GM12878 (cell line): ENCODE results near the gene SDR9C7.

Experiments
- NRF1 ChIP-seq: conservative IDR thresholded peaks from 2 replicates; pipeline ENCODE4 v1.6.1; 2011; ENCODE audit warnings: mild to moderate bottlenecking, low read depth, low read length, improper control_type of control experiment
- SRF ChIP-seq, 2 experiments: IDR thresholded peaks; 2 replicates each; pipeline ENCODE4 v1.6.1; 2011; ENCODE audit warnings: low read depth in 2 of 2, low read length in 2 of 2, mild to moderate bottlenecking in 1 of 2, moderate library complexity in 1 of 2
- TF ChIP-seq, protein P1 (sequence below): fragments of 150-350 bp; IDR thresholded peaks from 2 replicates; pipeline ENCODE4 v1.6.1; 2016; ENCODE audit warnings: low read depth, low read length
- TF ChIP-seq, protein P2 (sequence below), 3 experiments: IDR thresholded peaks in 2 of 3; conservative IDR thresholded peaks in 1 of 3; 2 replicates each; pipeline ENCODE4 v1.5.1; 2011; ENCODE audit warnings: low read depth in 3 of 3, low read length in 3 of 3, mild to moderate bottlenecking in 3 of 3, control low read depth in 2 of 3, moderate library complexity in 2 of 3, inconsistent platforms in 1 of 3, mixed read lengths in 1 of 3; ENCODE audit not compliant: control insufficient read depth in 2 of 3, insufficient read depth in 1 of 3; ENCODE audit errors: extremely low read depth in 1 of 3

DNA sequence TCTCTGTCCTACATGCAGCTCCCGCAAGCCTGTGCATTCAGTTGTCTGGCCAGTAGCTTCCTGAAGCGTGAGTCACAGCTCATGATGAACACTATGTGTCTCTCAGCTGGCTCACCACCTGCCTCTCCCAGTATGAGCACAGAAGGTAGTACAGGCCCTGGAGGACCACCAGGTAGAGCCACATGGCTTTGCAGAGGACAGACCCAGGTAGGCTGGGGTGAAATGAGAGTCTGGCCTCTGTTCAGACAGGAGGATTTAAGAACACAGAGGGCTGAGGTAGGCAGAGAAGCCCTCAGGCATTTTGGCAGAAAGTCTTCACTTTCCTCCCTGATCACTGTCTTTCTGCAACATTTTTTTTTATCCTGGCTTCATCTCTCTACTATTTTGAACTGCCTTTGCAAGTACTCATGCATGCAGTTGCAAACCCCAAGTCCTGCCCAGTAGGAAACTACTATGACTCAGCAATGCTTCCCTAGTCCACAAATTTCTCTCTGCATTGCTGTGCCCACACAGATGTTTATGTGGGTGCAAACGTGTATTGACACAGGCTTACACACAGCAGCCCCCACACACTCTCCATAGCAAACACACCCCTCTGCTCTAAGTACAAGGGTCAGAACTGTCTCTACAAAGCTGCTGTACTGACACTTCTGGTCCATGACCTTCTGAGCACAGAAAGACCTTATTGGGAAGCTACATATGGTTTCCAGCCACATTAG, 7.2 kb upstream of the SDR9C7 start:
- TF ChIP-seq, protein P1, sequence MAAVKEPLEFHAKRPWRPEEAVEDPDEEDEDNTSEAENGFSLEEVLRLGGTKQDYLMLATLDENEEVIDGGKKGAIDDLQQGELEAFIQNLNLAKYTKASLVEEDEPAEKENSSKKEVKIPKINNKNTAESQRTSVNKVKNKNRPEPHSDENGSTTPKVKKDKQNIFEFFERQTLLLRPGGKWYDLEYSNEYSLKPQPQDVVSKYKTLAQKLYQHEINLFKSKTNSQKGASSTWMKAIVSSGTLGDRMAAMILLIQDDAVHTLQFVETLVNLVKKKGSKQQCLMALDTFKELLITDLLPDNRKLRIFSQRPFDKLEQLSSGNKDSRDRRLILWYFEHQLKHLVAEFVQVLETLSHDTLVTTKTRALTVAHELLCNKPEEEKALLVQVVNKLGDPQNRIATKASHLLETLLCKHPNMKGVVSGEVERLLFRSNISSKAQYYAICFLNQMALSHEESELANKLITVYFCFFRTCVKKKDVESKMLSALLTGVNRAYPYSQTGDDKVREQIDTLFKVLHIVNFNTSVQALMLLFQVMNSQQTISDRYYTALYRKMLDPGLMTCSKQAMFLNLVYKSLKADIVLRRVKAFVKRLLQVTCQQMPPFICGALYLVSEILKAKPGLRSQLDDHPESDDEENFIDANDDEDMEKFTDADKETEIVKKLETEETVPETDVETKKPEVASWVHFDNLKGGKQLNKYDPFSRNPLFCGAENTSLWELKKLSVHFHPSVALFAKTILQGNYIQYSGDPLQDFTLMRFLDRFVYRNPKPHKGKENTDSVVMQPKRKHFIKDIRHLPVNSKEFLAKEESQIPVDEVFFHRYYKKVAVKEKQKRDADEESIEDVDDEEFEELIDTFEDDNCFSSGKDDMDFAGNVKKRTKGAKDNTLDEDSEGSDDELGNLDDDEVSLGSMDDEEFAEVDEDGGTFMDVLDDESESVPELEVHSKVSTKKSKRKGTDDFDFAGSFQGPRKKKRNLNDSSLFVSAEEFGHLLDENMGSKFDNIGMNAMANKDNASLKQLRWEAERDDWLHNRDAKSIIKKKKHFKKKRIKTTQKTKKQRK, result no peak
- TF ChIP-seq NRF1, result no peak
- TF ChIP-seq, protein P2, sequence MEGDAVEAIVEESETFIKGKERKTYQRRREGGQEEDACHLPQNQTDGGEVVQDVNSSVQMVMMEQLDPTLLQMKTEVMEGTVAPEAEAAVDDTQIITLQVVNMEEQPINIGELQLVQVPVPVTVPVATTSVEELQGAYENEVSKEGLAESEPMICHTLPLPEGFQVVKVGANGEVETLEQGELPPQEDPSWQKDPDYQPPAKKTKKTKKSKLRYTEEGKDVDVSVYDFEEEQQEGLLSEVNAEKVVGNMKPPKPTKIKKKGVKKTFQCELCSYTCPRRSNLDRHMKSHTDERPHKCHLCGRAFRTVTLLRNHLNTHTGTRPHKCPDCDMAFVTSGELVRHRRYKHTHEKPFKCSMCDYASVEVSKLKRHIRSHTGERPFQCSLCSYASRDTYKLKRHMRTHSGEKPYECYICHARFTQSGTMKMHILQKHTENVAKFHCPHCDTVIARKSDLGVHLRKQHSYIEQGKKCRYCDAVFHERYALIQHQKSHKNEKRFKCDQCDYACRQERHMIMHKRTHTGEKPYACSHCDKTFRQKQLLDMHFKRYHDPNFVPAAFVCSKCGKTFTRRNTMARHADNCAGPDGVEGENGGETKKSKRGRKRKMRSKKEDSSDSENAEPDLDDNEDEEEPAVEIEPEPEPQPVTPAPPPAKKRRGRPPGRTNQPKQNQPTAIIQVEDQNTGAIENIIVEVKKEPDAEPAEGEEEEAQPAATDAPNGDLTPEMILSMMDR (IDR thresholded peaks at IDR 0.05 in 2 of 3, conservative IDR thresholded peaks at IDR 0.05 in 1 of 3; ENCODE audit: control insufficient read depth in 2 of 3, extremely low read depth in 1 of 3, insufficient read depth in 1 of 3, low read depth in 3 of 3, low read length in 3 of 3), result no peak
- no peak for TF ChIP-seq SRF (IDR thresholded peaks at IDR 0.05; ENCODE audit: low read depth in 2 of 2, low read length in 2 of 2)
